ENCODE measurements around the gene LRMDA.

DNA sequence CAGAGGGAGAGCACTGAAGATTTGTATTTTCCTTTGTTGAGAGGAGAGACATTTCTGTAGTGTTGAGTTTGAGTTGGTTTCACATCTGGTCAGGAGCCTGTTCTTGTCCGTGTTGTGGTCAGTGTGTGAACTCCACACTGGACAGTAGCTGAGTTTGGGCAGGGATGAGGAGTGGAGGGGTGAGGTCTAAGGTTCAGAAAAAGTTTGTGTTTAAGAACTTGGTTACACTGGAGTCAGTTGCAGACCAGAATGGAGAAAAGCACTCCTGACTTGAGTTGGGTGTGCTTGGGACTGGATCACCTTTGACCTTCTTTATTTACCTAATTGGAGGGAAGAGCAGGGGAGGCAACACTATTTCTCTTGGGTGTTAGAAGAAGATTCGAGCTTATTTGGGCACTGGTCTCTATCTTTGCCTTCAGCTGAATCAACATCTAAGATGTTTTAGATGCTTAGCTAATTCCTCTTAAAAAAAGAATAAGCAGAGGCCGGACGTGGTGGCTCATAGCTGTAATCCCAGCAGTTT is 8.9 kb downstream of the LRMDA start:
- TF ChIP-seq CTCF (IDR thresholded peaks at IDR 0.05): no peak
- TF ChIP-seq POLR2A (IDR thresholded peaks at IDR 0.05): no peak

All from adrenal gland (tissue), 5 donors.